AG09309 (cell line): Measurements from ENCODE around the gene AIFM1.
A peak's percentile ranks its signal among the peaks of the same experiment; 100 is the strongest.

Experiments
- DNase-seq: peaks from one replicate; pipeline ENCODE4 v3.0.0-alpha.2; 2010; ENCODE audit warnings: low read depth
- H3K4me3 ChIP-seq: 2 replicates; pipeline ENCODE4 v1.5.1; 2011; ENCODE audit warnings: mild to moderate bottlenecking, low read depth, low read length, moderate library complexity; ENCODE audit not compliant: control insufficient read depth
- CTCF ChIP-seq: IDR thresholded peaks from 2 replicates; pipeline ENCODE4 v1.5.1; 2011; ENCODE audit warnings: mild to moderate bottlenecking, low read depth, low read length, inconsistent platforms; ENCODE audit not compliant: insufficient read depth, control insufficient read depth; ENCODE audit errors: missing control alignments

Gene AIFM1

GRCh38 chrX:130081421-130082045 lies 84.1 kb downstream of the AIFM1 start:
- H3K4me3 ChIP-seq = no peak overlapping the region
- DNase-seq = no peak
- no peak for TF ChIP-seq CTCF

- DNase-seq = no peak
- H3K4me3 ChIP-seq = no peak overlapping the region
- TF ChIP-seq CTCF = no peak
Observed at GRCh38 chrX:130080791-130081367, 84.8 kb downstream of the AIFM1 start.

GRCh38 chrX:130079824-130080406 lies 85.7 kb downstream of the AIFM1 start:
- H3K4me3 ChIP-seq = no peak overlapping the region
- peak; percentile 52 for DNase-seq
- TF ChIP-seq CTCF = peak; percentile 78
